ENCODE data around the gene RC3H1. TPM values are rescaled to one million over a fixed set of nuclear protein-coding genes. Genes with fewer than 3 reads are reported as not detected.
A peak's percentile ranks its signal among the peaks of the same experiment; 100 is the strongest.
"Not testable (repeated sequence)": the region's sequence is repeated elsewhere in the genome, so short reads cannot be mapped to it uniquely, and the experiment has no call there.

Gene RC3H1, protein sequence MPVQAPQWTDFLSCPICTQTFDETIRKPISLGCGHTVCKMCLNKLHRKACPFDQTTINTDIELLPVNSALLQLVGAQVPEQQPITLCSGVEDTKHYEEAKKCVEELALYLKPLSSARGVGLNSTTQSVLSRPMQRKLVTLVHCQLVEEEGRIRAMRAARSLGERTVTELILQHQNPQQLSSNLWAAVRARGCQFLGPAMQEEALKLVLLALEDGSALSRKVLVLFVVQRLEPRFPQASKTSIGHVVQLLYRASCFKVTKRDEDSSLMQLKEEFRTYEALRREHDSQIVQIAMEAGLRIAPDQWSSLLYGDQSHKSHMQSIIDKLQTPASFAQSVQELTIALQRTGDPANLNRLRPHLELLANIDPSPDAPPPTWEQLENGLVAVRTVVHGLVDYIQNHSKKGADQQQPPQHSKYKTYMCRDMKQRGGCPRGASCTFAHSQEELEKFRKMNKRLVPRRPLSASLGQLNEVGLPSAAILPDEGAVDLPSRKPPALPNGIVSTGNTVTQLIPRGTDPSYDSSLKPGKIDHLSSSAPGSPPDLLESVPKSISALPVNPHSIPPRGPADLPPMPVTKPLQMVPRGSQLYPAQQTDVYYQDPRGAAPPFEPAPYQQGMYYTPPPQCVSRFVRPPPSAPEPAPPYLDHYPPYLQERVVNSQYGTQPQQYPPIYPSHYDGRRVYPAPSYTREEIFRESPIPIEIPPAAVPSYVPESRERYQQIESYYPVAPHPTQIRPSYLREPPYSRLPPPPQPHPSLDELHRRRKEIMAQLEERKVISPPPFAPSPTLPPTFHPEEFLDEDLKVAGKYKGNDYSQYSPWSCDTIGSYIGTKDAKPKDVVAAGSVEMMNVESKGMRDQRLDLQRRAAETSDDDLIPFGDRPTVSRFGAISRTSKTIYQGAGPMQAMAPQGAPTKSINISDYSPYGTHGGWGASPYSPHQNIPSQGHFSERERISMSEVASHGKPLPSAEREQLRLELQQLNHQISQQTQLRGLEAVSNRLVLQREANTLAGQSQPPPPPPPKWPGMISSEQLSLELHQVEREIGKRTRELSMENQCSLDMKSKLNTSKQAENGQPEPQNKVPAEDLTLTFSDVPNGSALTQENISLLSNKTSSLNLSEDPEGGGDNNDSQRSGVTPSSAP
- total RNA-seq: 10 to 100 TPM; 41.7 to 50.0 TPM
- total RNA-seq: 89.0 to 108 reads per million in 2 donors

DNA sequence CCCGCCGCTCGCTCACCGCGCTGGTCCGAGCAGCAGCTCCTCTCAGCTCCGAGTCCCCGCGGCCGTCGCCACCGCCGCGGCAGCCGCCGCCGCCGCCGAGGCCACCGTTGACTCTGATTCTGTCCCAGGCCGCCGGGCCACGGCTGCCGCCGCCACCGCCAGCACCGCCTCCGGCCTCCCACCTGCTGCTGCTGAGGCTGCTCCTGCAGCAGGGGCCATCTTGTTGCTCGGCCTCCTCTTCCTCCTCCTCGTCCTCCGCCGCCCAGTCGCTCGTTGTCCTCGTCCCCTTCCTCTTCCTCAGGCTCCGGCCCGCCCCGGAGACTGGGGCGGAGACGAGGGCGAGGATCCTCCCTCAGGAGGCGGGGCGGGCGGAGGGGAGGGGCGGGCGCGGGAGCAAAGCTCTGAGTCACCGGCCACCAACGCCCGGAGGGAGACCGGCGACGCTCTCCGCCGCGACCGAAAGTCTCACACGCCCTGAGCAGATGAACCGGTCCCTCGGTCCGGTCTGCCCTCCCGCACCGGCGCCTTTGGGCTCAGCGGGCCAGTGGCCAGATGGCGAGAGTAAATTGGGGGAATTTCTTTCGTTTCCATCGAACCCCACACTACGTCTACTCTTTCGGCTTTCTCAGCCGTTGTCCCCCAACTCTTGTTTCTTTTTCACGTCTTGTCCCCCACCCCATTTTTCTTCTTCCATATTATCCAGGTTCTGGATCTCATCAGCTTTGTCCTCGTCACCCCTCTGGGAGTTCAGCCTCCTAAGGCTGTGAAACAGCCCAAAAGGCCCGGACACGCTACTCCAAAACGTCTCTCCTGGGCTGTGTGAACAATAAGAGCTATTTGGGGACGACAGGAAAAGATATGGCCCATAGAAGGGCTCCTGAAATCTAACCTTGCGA, at the start of gene RC3H1:
Gene RC3H1, minus strand, starts transcription at position 278 of the 896 bp plus-strand sequence. CDS start 29,372 bp downstream, outside the sequence.
- ATAC-seq (peak; percentile 92), DNase-seq (peak; percentile 80 to 89 (median 87))
- H3K27ac Mint-ChIP-seq: peak within 1 kb of the TSS; percentile 97
- no peaks in the 10 kb centered on the region for H3K9me3 ChIP-seq (ENCODE audit: control insufficient read depth, low read length, poor library complexity, severe bottlenecking)
- no peaks in the 10 kb centered on the region for H3K27me3 Mint-ChIP-seq
- H3K36me3 Mint-ChIP-seq (ENCODE audit: low read depth): peaks cover 7% of the 10 kb centered on the region
- H3K4me3 Mint-ChIP-seq: peak within 1 kb of the TSS; percentile 99
- peaks cover 32% of the 10 kb centered on the region for H3K4me1 Mint-ChIP-seq

DNA sequence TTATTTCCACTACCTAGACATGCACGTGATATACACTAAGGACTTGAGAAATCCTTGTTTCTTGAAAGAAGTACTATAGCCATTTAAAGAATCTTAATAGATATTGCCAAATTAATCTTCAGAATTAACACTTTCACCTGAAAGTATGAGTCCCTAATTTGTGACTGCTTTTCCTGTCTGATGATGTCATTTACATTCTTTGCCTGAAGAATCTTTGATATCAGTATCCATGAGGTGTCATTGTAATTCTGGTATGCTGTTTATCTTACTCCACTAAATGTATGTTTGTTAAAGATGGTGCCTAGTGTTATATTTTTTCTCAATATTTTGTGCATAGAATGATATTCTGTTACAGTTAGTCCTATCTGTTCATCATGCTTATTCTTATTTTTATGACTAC, 48.5 kb upstream of the RC3H1 start:
- no peak overlapping the region for H3K4me3 Mint-ChIP-seq
- peaks cover 10% of the 10 kb centered on the region for H3K4me1 Mint-ChIP-seq

DNA sequence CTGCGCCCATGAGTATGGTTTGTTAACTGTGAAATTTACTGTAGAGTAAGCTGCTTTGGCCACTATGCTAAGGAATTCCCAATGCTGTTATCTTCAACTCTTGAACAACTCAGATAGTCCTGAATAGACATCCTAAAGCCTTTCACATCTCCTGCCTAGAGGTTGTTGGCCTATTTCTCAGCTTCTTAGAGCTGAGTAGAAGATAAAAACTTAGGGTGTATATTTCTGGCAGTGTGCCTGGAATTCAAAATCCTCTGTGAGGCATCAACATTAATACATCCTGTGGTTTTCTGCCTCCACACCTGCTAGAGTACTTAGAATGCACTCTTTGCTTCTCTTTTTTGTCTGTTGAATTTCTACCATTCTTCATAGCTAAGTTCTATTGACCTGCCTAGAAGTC, 45.8 kb upstream of the RC3H1 start:
- peak; percentile 37 for ATAC-seq
- Mint-ChIP-seq H3K27me3 (peaks cover 21% of the 10 kb centered on the region), H3K4me3 (no peak overlapping the region), H3K4me1 (peaks cover 10% of the 10 kb centered on the region), H3K27ac (peak overlapping the region; percentile 14), H3K36me3 (ENCODE audit: low read depth) (peaks cover 8% of the 10 kb centered on the region)
- H3K9me3 ChIP-seq (ENCODE audit: control insufficient read depth, low read length, poor library complexity, severe bottlenecking): no peaks in the 10 kb centered on the region
- DNase-seq: no peak

More for the DNA sequence above, 48.5 kb upstream of the RC3H1 start:
- ATAC-seq (no peak), DNase-seq (no peak)
- H3K27ac Mint-ChIP-seq: no peak overlapping the region
- H3K27me3 Mint-ChIP-seq: peaks cover 21% of the 10 kb centered on the region
- no peaks in the 10 kb centered on the region for H3K9me3 ChIP-seq (ENCODE audit: control insufficient read depth, low read length, poor library complexity, severe bottlenecking)
- peaks cover 4% of the 10 kb centered on the region for H3K36me3 Mint-ChIP-seq (ENCODE audit: low read depth)

DNA sequence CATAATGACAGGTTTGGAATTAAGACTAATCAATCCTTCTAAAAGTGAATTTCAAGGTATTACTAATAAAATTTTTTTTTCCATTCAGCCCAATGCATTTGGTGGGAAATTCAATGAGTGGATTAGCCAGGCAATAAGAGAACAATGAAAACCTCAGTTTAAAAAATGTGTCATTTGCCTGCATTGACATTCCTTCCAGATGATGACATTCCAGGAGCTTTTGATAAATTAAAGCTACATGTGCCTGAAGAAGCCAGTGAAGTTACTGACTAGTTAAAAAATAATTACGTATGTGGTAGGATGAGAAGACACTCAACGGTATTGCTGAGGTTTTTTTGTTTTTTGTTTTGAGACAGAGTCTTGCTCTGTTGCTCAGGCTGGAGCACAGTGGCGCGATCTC, 37.9 kb upstream of the RC3H1 start:
- Mint-ChIP-seq H3K27ac (no peak overlapping the region), H3K4me3 (no peak overlapping the region), H3K36me3 (ENCODE audit: low read depth) (peaks cover 6% of the 10 kb centered on the region), H3K27me3 (peaks cover 17% of the 10 kb centered on the region), H3K4me1 (peaks cover 2% of the 10 kb centered on the region)
- ATAC-seq (no peak), DNase-seq (no peak)
- no peaks in the 10 kb centered on the region for H3K9me3 ChIP-seq (ENCODE audit: control insufficient read depth, low read length, poor library complexity, severe bottlenecking)

DNA sequence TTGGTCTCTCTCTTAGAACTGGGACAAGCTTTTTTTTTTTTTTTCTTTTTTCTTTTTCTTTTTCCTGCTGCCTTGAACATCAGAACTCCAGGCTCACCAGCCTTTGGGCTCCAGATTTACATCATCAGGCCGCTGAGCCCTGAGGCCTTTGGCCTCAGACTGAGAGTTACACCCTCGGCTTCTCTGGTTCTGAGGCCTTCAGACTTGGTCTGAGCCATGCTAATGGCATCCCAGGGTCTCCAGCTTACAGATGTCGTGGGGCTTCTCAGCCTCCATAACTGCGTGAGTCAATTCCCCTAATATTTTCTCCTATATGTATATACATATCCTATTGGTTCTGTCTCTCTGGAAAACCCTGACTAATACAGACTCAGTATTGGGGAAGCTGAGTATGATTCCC, 36.5 kb upstream of the RC3H1 start:
- peaks cover 2% of the 10 kb centered on the region for H3K4me1 Mint-ChIP-seq
- DNase-seq: no peak
- H3K27ac Mint-ChIP-seq: no peak overlapping the region
- no peak for ATAC-seq
- peaks cover 10% of the 10 kb centered on the region for H3K27me3 Mint-ChIP-seq
- no peaks in the 10 kb centered on the region for H3K9me3 ChIP-seq (ENCODE audit: control insufficient read depth, low read length, poor library complexity, severe bottlenecking)
- H3K4me3 Mint-ChIP-seq: no peak overlapping the region
- peaks cover 6% of the 10 kb centered on the region for H3K36me3 Mint-ChIP-seq (ENCODE audit: low read depth)

DNA sequence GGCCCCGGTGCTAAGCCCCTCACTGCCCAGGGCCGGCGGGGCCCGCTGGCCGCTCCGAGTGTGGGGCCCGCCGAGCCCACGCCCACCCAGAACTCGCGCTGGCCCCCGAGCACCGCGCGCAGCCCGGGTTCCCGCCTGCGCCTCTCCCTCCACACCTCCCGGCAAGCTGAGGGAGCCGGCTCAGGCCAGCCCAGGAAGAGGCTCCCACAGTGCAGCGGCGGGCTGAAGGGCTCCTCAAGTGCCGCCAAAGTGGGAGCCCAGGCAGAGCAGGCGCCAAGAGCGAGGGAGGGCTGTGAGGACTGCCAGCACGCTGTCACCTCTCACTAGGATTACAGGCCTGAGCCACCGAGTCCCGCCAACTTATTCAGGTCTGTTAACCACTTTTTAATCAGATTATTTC, 34.5 kb upstream of the RC3H1 start:
- not testable (repeated sequence) for H3K4me3 Mint-ChIP-seq; H3K27me3 Mint-ChIP-seq; DNase-seq; H3K36me3 Mint-ChIP-seq (ENCODE audit: low read depth); H3K9me3 ChIP-seq (ENCODE audit: control insufficient read depth, low read length, poor library complexity, severe bottlenecking); H3K27ac Mint-ChIP-seq; ATAC-seq; H3K4me1 Mint-ChIP-seq

DNA sequence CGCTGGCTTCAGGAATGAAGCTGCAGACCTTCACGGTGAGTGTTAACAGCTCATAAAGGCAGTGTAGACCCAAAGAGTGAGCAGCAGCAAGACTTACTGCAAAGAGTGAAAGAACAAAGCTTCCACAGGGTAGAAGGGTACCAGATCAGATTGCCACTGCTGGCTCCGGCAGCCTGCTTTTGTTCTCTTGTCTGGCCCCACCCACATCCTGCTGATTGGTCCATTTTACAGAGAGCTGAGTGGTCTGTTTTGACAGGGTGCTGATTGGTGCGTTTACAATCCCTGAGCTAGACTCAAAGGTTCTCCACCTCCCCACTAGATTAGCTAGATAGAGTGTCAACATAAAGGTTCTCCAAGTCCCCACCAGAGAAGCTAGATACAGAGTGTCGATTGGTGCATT, 33.6 kb upstream of the RC3H1 start:
- not testable (repeated sequence) for DNase-seq; H3K9me3 ChIP-seq (ENCODE audit: control insufficient read depth, low read length, poor library complexity, severe bottlenecking); H3K36me3 Mint-ChIP-seq (ENCODE audit: low read depth); H3K4me3 Mint-ChIP-seq; H3K27me3 Mint-ChIP-seq; H3K4me1 Mint-ChIP-seq; ATAC-seq; H3K27ac Mint-ChIP-seq

DNA sequence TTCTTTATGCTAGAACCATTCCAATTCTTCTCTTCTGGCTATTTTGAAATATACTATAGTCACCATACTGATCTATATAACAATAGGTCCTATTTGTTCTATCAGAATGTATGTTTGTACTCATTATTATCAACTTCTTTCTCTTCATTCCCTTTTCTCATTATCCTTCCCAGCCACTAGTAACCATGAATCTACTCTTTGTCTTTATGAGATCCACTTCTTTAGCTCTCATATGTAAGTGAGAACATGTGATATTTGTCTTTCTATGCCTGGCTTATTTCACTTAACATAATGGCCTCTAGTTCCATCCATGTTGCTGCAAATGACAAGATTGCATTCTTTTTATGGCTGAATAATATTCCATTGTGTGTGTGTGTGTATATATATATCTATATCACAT, 31.7 kb upstream of the RC3H1 start:
- no peak overlapping the region for H3K27ac Mint-ChIP-seq
- no peak overlapping the region for H3K4me3 Mint-ChIP-seq
- no peaks in the 10 kb centered on the region for H3K27me3 Mint-ChIP-seq
- ATAC-seq: no peak
- no peaks in the 10 kb centered on the region for H3K36me3 Mint-ChIP-seq (ENCODE audit: low read depth)
- DNase-seq: no peak
- H3K9me3 ChIP-seq (ENCODE audit: control insufficient read depth, low read length, poor library complexity, severe bottlenecking): no peaks in the 10 kb centered on the region
- no peaks in the 10 kb centered on the region for H3K4me1 Mint-ChIP-seq

DNA sequence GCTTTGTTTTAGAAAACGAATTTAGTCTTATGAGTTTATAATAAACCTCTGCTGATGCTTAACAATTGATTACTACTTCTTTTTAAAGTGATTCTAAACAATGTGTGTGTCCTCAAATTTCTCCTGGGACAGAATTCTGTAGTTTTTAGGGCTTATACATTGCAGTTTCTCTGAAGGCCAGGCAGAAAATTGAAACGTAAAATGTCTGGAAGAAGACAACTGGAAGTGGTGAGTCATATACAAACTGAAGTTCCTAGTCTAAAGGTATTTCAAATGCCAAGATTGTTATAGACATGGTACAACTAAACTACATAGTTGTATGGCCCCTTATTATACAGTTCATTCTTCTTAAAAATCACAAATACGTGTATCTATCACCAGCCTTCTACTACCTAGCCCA, 30.5 kb upstream of the RC3H1 start:
- Mint-ChIP-seq H3K4me3 (no peak overlapping the region), H3K27me3 (no peaks in the 10 kb centered on the region), H3K27ac (no peak overlapping the region), H3K4me1 (no peaks in the 10 kb centered on the region), H3K36me3 (ENCODE audit: low read depth) (no peaks in the 10 kb centered on the region)
- H3K9me3 ChIP-seq (ENCODE audit: control insufficient read depth, low read length, poor library complexity, severe bottlenecking): no peaks in the 10 kb centered on the region
- DNase-seq (no peak), ATAC-seq (no peak)

DNA sequence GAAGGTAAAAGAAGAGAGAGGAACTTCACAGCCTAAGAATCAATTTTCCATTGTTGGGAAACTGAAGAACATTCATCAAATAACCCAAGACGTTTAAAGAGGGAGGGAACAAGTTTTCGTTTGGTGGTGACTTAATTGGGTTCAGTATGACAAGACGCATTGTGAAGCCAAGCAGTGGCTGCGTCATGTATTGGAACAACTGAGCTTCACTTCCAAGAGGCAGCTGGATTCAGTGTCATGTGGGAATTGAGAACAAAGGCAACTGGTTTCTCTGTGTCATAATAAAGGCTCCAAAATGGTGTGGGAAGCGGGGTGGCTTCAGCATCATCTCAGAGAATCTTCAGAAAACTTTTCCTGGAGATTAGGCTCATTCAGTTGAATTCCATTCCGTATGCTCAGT, 29.8 kb upstream of the RC3H1 start:
- H3K27me3 Mint-ChIP-seq: no peaks in the 10 kb centered on the region
- no peak overlapping the region for H3K4me3 Mint-ChIP-seq
- ATAC-seq (no peak), DNase-seq (no peak)
- H3K9me3 ChIP-seq (ENCODE audit: control insufficient read depth, low read length, poor library complexity, severe bottlenecking): no peaks in the 10 kb centered on the region
- no peaks in the 10 kb centered on the region for H3K4me1 Mint-ChIP-seq
- no peaks in the 10 kb centered on the region for H3K36me3 Mint-ChIP-seq (ENCODE audit: low read depth)
- no peak overlapping the region for H3K27ac Mint-ChIP-seq

DNA sequence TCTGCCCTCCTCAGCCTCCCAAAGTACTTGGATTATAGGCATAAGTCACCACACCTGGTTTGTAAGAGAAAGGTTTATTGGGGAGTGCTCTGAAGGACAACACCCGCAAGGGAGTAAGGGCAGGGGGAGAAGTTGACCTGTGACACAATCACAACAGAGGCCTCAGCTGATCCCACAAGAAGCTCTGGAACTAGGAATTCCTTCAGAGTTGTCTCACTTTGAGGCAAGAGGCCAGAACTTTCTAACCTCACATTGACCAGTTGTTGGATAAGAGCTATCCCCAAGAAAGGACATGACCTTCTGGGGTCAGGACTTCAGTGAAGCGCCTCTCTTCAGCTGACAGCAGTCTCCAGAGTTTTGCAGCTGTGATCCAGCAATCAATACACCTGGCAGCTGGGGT, 27.4 kb upstream of the RC3H1 start:
- no peaks in the 10 kb centered on the region for H3K9me3 ChIP-seq (ENCODE audit: control insufficient read depth, low read length, poor library complexity, severe bottlenecking)
- H3K36me3 Mint-ChIP-seq (ENCODE audit: low read depth): no peaks in the 10 kb centered on the region
- no peak for DNase-seq
- H3K27ac Mint-ChIP-seq: no peak overlapping the region
- no peak for ATAC-seq
- no peak overlapping the region for H3K4me3 Mint-ChIP-seq
- no peaks in the 10 kb centered on the region for H3K4me1 Mint-ChIP-seq
- no peaks in the 10 kb centered on the region for H3K27me3 Mint-ChIP-seq

DNA sequence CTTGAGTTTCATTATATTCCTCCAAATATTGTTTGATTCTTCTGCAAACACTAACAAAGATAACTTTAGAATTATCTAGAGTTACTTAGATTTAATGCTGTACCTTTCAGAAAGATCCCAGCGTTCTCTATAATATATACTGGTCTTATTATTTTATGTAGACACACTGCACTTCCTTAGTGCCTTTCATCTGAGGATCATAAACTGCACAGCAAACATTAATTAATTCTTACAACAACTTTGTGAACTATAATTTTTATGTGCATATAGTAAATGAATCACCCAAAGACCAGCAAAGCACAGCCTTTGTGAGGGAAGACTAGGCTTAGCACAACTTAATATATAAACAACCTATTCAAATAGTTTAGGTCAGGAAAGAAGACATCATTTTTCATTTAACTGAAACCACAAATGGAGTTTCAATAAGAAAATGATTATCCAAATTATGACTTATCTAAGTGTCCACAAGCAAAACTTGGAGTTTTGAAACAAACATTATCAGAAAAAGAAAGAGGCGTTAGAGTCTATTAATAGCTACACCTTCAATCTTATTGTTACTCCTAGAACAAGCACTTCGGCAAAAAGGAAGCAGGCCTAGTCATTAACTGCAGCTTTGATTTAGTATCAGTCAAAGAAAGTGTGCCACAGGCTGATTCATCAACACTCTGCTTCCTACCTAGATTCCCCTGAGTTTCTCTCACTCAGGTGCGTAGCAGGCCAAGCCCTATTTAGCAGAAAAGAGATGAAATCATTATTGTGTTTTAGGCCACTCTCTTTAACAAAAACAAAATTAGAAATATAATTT, 22.5 kb upstream of the RC3H1 start:
- Mint-ChIP-seq H3K4me1 (no peaks in the 10 kb centered on the region), H3K27ac (no peak overlapping the region), H3K27me3 (no peaks in the 10 kb centered on the region), H3K4me3 (no peak overlapping the region), H3K36me3 (ENCODE audit: low read depth) (no peaks in the 10 kb centered on the region)
- H3K9me3 ChIP-seq (ENCODE audit: control insufficient read depth, low read length, poor library complexity, severe bottlenecking): no peaks in the 10 kb centered on the region
- no peak for DNase-seq
- no peak for ATAC-seq
